Sigmoid colon (tissue), 4 donors: ENCODE data around the gene HELZ.

Experiments used
- CTCF ChIP-seq, 4 experiments: fragments of 450-650 bp in 3 of 4; fragments of 200-600 bp in 1 of 4; IDR thresholded peaks; one replicate each; pipeline ENCODE4 v1.5.1; 2016 to 2019; ENCODE audit warnings: antibody characterized with exemption in 4 of 4, mild to moderate bottlenecking in 3 of 4, moderate library complexity in 2 of 4
- EP300 ChIP-seq, 4 donors: sonication (generic); formaldehyde crosslinking; IDR thresholded peaks; one replicate each; pipeline ENCODE4 v1.6.1; 2017; ENCODE audit warnings: antibody characterized with exemption in 4 of 4
- POLR2A ChIP-seq, 2 donors: fragments of 450-650 bp; IDR thresholded peaks; one replicate each; pipeline ENCODE4 v1.6.1; 2016; ENCODE audit warnings: antibody characterized with exemption in 2 of 2, mild to moderate bottlenecking in 2 of 2, moderate library complexity in 2 of 2
- POLR2AphosphoS5 ChIP-seq, 4 donors: sonication (generic); formaldehyde crosslinking; IDR thresholded peaks; one replicate each; pipeline ENCODE4 v1.6.1; 2017; ENCODE audit warnings: antibody characterized with exemption in 4 of 4

- TF ChIP-seq POLR2A (IDR thresholded peaks at IDR 0.05) (no peak), CTCF (IDR thresholded peaks at IDR 0.05) (no peak), POLR2AphosphoS5 (IDR thresholded peaks at IDR 0.05) (no peak), EP300 (IDR thresholded peaks at IDR 0.05) (no peak)
Measured at GRCh38 chr17:67183531-67183930, 61.5 kb downstream of the HELZ start.
